HG03175 (cell line): ENCODE measurements around the gene AGFG1.
"Not testable (repeated sequence)": the region's sequence is repeated elsewhere in the genome, so short reads cannot be mapped to it uniquely, and the experiment has no call there.

ENCODE experiments used
- ATAC-seq: cut with Tn5 transposase; IDR thresholded peaks from one replicate; pipeline ENCODE4 v1.9.1; 2021; ENCODE audit warnings: mild to moderate bottlenecking, moderate library complexity; ENCODE audit not compliant: unreplicated experiment

AGFG1 gene

DNA sequence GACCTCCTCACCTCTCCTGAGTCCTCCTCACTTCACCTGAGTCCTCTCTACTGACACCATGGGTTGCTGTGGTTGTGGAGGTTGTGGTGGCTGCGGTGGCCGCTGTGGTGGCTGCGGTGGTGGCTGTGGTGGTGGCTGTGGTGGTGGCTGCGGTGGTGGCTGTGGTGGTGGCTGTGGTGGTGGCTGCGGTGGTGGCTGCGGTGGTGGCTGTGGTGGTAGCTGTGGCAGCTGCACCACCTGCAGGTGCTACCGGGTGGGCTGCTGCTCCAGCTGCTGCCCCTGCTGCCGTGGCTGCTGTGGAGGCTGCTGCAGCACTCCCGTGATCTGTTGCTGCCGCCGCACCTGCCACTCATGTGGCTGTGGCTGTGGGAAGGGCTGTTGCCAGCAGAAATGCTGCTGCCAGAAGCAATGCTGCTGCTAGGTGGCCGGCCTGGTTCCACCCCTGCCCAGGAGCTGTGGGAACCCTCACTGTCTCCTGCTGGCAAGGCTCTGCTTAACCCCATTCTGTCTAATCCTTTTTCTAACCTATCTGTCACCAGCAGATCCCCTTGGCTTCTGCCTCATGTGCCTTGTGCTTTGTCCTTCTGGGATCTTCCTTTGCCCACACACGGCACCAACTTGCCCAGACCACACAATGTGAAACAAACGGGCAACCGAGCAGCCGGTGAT, 127.0 kb downstream of the AGFG1 start, which contains the start of gene SCYGR2:
Gene SCYGR2, plus strand, starts transcription at position 59 of the 669 bp plus-strand sequence. Its CDS starts 0 bp downstream, at position 59.
- ATAC-seq: not testable (repeated sequence)

DNA sequence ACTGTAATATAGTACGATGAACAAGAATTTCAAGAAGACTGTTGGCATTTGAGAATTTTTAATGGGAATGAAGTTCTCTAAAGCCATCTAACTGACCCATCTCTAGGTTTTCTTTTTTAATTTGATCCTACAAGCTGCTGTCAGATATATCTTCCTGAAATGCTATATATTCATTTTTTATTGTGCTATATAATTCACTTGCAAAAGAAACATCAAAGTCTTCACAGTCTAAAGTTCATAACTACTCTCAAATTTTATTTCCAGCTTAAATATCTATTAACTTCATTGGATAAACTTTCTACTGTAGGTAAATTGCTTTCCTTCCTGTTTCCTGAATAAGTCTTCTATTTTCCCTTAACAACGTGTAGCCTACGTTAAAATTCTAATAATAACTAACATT, 130.4 kb downstream of the AGFG1 start:
- no peak for ATAC-seq

DNA sequence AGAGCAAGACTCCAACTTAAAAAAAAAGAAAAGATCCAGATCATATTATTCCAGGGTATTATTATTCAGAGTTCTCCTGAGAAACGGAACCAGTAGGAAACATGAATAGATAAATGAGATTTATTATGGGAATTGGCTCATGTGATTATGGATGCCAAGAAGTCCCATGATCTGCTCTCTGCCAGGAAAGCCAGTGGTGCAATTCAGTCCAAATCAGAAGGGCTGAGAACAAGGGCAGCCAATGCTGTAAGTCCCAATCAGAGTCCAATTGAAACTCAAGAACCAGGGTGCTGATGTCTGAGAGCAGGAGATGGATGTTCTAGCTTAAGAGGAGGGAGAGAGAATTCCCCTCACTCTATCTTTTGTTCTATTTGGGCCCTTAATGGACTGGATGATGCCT, 134.5 kb downstream of the AGFG1 start:
- no peak for ATAC-seq

DNA sequence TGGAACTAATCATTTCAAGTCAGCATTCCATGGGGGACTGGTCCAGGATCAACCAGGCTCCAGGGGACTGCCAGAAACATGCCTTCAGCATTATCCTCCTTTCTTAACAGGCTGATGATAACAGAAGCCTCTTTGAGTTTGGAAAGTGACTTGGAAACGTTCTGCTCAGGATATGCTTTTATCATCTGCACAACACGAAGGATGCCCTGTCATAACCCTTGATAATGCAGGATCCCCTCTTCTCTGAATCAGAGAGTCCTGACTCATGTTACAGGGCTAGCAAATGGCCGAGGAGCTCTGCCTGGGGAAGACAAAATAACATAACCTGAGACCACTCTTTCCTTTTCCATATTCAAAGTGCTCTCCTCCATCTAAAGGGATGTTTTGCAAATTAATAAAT, 136.0 kb downstream of the AGFG1 start:
- ATAC-seq: no peak

DNA sequence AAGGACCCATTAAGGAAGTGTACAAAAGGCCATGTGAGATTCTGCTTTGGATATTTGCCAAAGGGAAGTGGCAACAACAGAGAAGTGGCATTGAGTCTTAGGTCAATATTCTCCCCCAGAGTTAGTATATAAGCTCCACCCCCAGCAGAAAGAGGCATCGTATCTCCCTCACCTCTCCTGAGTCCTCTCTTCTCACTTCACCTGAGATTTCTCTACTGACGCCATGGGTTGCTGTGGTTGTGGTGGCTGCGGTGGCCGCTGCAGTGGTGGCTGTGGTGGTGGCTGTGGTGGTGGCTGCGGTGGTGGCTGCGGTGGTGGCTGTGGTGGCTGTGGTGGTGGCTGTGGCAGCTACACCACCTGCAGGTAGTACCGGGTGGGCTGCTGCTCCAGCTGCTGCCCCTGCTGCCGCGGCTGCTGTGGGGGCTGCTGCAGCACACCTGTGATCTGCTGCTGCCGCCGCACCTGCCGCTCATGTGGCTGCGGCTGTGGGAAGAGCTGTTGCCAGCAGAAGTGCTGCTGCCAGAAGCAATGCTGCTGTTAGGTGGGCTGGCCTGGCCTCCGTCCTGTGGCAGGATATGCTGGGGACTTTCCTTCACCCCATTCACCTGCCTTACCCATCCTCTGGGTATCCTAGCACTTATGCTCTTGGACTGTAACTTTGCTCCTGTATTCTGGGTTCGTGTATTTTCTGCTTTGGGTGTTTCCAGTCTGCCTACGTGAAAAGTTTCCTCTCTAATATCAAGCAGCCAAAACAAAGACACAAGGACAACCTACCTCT, 136.8 kb downstream of the AGFG1 start:
- peak; percentile 79 for ATAC-seq

DNA sequence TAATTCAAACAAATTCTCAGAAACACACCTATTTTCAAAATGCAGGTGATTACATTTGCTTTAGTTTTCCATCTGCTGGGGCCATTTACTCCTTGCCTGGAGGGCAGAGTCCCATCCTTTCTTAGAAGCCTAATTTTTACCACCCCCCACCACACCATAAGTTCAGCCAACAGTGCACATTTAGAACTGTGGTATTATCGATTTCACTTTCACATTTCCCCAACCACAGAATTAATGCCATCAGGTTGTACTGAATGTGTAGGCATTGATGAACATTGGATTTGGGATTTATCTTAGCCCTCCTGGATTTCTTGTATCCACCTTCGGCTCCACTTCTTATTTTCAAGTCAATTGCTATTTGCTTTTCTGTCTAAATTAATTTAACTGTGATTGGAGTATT, 138.2 kb downstream of the AGFG1 start:
- ATAC-seq: peak; percentile 33
